Stimulated activated CD4-positive, alpha-beta T cell treated with anti-CD3 and anti-CD28 coated beads, TNF-alpha, amount 100 ng/mL, for 24 hours (primary cell): ENCODE measurements around the gene STX16.

Experiments used
- DNase-seq, 3 experiments: peaks; one replicate each; pipeline ENCODE4 v3.0.0-alpha.2; 2020; ENCODE audit warnings: low read depth in 3 of 3

The STX16 gene

GRCh38 chr20:58697201-58697866 is 46.3 kb downstream of the STX16 start:
- DNase-seq: no peak

GRCh38 chr20:58697867-58698703 is 47.0 kb downstream of the STX16 start:
- DNase-seq: no peak

GRCh38 chr20:58698741-58699622 is 47.9 kb downstream of the STX16 start:
- DNase-seq: no peak

GRCh38 chr20:58699623-58700107 is 48.6 kb downstream of the STX16 start:
- DNase-seq: no peak

GRCh38 chr20:58700121-58700821 is 49.2 kb downstream of the STX16 start:
- DNase-seq: no peak

DNA sequence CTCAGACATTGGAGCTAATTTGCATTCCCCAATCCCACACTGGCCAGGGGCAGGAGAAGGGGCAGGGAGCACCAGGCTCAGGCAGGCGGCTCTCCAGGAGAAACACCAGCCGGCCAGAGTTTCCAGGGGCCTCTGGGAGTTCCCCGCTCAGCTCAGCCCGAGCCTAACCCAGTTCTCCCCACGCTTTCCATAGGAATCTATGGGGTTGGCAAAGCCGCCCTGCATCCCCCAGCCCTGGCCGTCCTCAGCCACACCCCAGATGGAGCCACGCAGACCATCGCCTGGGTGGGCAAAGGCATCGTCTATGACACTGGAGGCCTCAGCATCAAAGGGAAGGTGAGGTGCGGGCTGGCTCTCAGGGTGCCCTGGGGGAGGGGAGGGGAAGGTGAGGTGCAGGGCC is 49.7 kb downstream of the STX16 start:
- no peak for DNase-seq

GRCh38 chr20:58701431-58702160 is 50.5 kb downstream of the STX16 start:
- no peak for DNase-seq

GRCh38 chr20:58702161-58702510 is 51.1 kb downstream of the STX16 start:
- DNase-seq: no peak

- DNase-seq: no peak
Measured at GRCh38 chr20:58702859-58703648, 52.0 kb downstream of the STX16 start.

GRCh38 chr20:58703765-58704371 is 52.8 kb downstream of the STX16 start:
- DNase-seq: no peak

DNA sequence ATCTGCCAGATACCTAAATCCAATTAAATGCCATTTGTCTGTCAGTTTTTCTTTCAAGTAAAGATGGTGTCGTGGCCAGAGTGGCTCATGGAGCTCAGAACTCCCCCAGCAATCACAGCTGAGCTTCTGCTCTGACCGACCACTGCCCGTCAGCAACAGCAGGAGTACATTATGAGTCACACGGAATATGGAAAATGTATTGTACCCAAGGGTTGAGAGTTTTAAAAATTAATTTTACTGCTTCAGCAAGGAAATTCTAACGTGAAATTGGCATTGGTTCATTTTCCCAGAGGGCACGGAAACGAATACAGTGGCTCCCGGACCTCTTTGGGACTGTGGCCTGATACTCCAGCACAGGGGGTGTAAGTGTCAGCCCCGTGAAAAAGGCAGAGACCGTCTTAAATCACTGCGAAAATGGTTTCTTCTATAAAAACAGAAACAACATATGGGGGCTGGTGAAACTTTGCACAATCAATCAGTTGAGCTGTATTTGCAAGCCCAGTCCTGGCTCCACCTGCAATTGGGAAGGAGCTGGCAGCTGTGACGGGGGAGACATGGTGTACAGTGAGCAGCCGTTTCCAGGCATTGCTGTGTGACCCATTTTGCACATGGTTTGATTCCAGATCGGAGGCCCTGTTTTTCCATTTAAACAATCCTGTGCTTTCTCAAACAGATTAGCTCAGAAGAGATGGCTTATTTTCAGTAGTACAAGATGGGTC is 54.3 kb downstream of the STX16 start:
- no peak for DNase-seq

- no peak for DNase-seq
Measured at GRCh38 chr20:58706150-58706892, 55.2 kb downstream of the STX16 start.

- DNase-seq: no peak
Measured at GRCh38 chr20:58706975-58707681, 56.0 kb downstream of the STX16 start.

DNA sequence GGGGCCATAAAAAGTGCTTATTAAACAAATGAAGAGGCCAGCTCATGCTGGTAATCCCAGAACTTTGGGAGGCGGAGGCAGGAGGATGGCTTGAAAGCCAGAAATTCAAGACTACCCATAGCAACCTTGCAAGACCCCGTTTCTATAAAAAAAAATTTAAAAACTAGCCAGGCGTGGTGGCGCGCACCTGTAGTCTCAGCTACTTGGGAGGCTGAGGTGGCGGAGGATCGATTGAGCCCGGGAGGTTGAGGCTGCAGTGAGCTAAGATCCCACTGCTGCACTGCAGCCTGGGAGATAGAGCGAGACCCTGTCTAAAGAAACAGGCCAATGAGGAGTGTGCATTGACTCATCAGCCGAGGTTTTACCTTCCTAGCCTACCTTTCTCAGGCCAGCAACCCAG is 56.7 kb downstream of the STX16 start:
- DNase-seq: no peak

- no peak for DNase-seq
Measured at GRCh38 chr20:58708246-58708931, 57.3 kb downstream of the STX16 start.

DNA sequence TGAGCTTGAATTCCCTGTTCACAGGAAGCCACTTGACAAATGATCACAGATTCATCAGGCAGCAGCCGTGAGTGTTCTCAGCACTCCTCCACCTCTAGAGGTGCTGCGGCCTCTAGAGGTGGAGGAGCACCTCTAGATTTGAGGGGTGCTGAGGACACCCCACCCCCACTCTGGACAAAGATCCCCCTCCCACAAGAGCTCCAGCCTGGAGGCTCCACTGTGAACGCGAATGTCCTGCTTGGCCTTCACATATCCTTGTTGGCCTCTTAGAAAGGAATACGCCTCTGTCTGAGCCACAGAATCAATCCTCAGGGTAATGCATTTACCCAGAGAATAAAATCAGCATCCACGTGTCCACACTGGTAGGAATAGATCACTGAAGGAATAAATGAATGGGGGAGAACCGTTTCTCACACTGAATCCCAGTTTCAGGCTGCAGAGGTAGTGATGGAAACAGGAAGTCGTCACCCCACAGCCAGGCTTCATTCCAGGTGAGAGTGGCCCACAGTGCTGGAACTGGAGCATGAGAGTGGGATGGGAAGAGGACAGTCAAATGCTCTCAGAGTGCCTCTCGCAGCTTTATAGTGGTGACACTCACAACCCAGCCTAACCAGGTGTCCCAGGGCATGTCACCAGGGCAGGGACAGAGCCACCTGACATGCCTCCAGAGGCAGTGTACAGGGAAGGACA is 58.1 kb downstream of the STX16 start:
- DNase-seq: no peak

DNA sequence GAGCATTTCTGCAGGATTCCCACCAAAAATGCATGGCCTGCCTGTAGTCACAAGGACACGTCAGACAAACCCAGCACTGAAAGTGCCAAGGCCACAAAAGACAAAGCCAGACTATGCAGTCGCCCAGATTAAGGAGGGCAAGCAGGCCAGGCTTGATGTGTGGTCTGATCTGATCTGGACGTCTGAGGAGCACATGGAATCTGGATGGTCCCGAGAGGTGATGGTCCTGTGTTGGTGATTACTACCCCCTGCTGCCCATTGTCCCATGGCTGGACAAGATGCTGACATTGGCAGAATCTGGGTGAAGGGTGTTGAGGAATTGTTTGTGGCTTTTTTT is 58.6 kb downstream of the STX16 start:
- no peak for DNase-seq
